K562 (cell line): ENCODE data around the gene FH.

Experiments
- ARID3A ChIP-seq: IDR thresholded peaks from 2 replicates; pipeline ENCODE4 v1.6.1; 2012; ENCODE audit warnings: low read depth, low read length, improper control_type of control experiment, borderline replicate concordance
- BCL6 ChIP-seq: fragments of 250-450 bp; sonication (Bioruptor Pico); IDR thresholded peaks from 2 replicates; pipeline ENCODE4 v1.4.0; 2020
- CBX8 ChIP-seq: fragments of 200-600 bp; sonication (generic); IDR thresholded peaks from 2 replicates; pipeline ENCODE4 v1.6.1; 2012; ENCODE audit warnings: borderline replicate concordance, mixed run types, low read depth, mild to moderate bottlenecking, moderate library complexity, mixed read lengths, low read length, control low read depth, inconsistent platforms; ENCODE audit not compliant: poor library complexity, severe bottlenecking; ENCODE audit errors: extremely low read depth
- CTCF ChIP-seq, 3 experiments: IDR thresholded peaks in 2 of 3; conservative IDR thresholded peaks in 1 of 3; 2 replicates each; pipeline ENCODE4 v1.5.1; 2011 to 2012; ENCODE audit warnings: low read length in 3 of 3, mild to moderate bottlenecking in 3 of 3, control low read depth in 2 of 3, improper control_type of control experiment in 1 of 3, inconsistent platforms in 1 of 3, low read depth in 1 of 3, mixed read lengths in 1 of 3, moderate library complexity in 1 of 3; ENCODE audit not compliant: insufficient read depth in 2 of 3
- CUX1 ChIP-seq: fragments of 200-800 bp; sonication (Bioruptor generic); IDR thresholded peaks from 2 replicates; pipeline ENCODE4 v1.6.1; 2016; ENCODE audit warnings: missing genetic modification characterization, missing compliant biosample characterization
- ESRRA ChIP-seq: fragments of 450-650 bp; IDR thresholded peaks from 2 replicates; pipeline ENCODE4 v1.6.1; 2014; ENCODE audit warnings: low read depth, mild to moderate bottlenecking, moderate library complexity, borderline replicate concordance
- PATZ1 ChIP-seq: fragments of 250-450 bp; sonication (Bioruptor Pico); IDR thresholded peaks from 2 replicates; pipeline ENCODE4 v1.5.0; 2020; ENCODE audit warnings: mild to moderate bottlenecking, borderline replicate concordance
- POLR2A ChIP-seq: fragments of 450-650 bp; conservative IDR thresholded peaks from 2 replicates; pipeline ENCODE4 v1.6.1; 2016
- RAD21 ChIP-seq, 2 experiments: fragments of 250-450 bp in 1 of 2; fragments of 450-650 bp in 1 of 2; sonication (Bioruptor Pico) in 1 of 2; formaldehyde crosslinking in 1 of 2; IDR thresholded peaks in 1 of 2; conservative IDR thresholded peaks in 1 of 2; 2 replicates each; pipeline versions ENCODE4 v1.4.0 to v1.8.0; 2020 to 2022; ENCODE audit warnings: mild to moderate bottlenecking in 2 of 2, moderate library complexity in 1 of 2
- SPI1 ChIP-seq: IDR thresholded peaks from 2 replicates; pipeline ENCODE4 v1.6.1; 2011; ENCODE audit warnings: low read depth, low read length, control low read depth, borderline replicate concordance
- SREBF2 ChIP-seq: sonication (generic); formaldehyde crosslinking; IDR thresholded peaks from 2 replicates; pipeline ENCODE4 v1.4.0; 2020; ENCODE audit warnings: mild to moderate bottlenecking, missing genetic modification reagents
- ZBTB2 ChIP-seq: fragments of 450-650 bp; IDR thresholded peaks from 2 replicates; pipeline ENCODE4 v1.6.1; 2016; ENCODE audit warnings: antibody characterized with exemption

GRCh38 chr1:241479294-241479693, 40.3 kb downstream of the FH start:
- TF ChIP-seq CBX8 (no peak), POLR2A (no peak), PATZ1 (CRISPR knock-in tag) (no peak), SPI1 (0 out of 2 replicates have a peak, but pooled peaks have one; percentile 20), ARID3A (no peak), SREBF2 (no peak), CTCF (IDR thresholded peaks at IDR 0.05 in 2 of 3, conservative IDR thresholded peaks at IDR 0.05 in 1 of 3; ENCODE audit: insufficient read depth in 2 of 3, low read depth in 1 of 3, low read length in 3 of 3) (no peak), ZBTB2 (no peak), CUX1 (CRISPR knock-in tag) (no peak), BCL6 (CRISPR knock-in tag) (no peak), ESRRA (no peak), RAD21 (CRISPR knock-in tag; conservative IDR thresholded peaks at IDR 0.05 in 1 of 2, IDR thresholded peaks at IDR 0.05 in 1 of 2) (no peak)
